NCI-H774 (cell line): ENCODE data around the gene TRPM2.

Experiments
- DNase-seq: peaks from one replicate; lab custom pipeline; 2025; lab: John Stamatoyannopoulos, UW

Gene TRPM2

GRCh38 chr21:44322621-44323325 is 30.6 kb upstream of the TRPM2 start:
- DNase-seq: no peak

GRCh38 chr21:44323591-44323990 is 29.8 kb upstream of the TRPM2 start:
- no peak for DNase-seq

GRCh38 chr21:44324106-44324853 is 29.1 kb upstream of the TRPM2 start:
- no peak for DNase-seq

GRCh38 chr21:44324854-44325107 is 28.6 kb upstream of the TRPM2 start:
- no peak for DNase-seq

- DNase-seq: no peak
Observed at GRCh38 chr21:44325386-44326271, 27.8 kb upstream of the TRPM2 start.

GRCh38 chr21:44326272-44326647 is 27.2 kb upstream of the TRPM2 start:
- DNase-seq: no peak

GRCh38 chr21:44326716-44327602 is 26.5 kb upstream of the TRPM2 start:
- DNase-seq: no peak

GRCh38 chr21:44327603-44327974 is 25.8 kb upstream of the TRPM2 start:
- DNase-seq: no peak

GRCh38 chr21:44328242-44328895 is 25.1 kb upstream of the TRPM2 start:
- DNase-seq: no peak

GRCh38 chr21:44329086-44329889 is 24.1 kb upstream of the TRPM2 start:
- DNase-seq: no peak

GRCh38 chr21:44329971-44330681 is 23.3 kb upstream of the TRPM2 start:
- no peak for DNase-seq

- no peak for DNase-seq
Observed at GRCh38 chr21:44330698-44331097, 22.7 kb upstream of the TRPM2 start.

GRCh38 chr21:44331209-44331608 is 22.2 kb upstream of the TRPM2 start:
- no peak for DNase-seq

GRCh38 chr21:44331650-44332307 is 21.6 kb upstream of the TRPM2 start:
- no peak for DNase-seq

- DNase-seq: no peak
Observed at GRCh38 chr21:44332383-44332782, 21.0 kb upstream of the TRPM2 start.

GRCh38 chr21:44332965-44333364 is 20.5 kb upstream of the TRPM2 start:
- no peak for DNase-seq

- DNase-seq: no peak
Observed at GRCh38 chr21:44333509-44334328, 19.7 kb upstream of the TRPM2 start.

GRCh38 chr21:44334329-44335030 is 18.9 kb upstream of the TRPM2 start:
- DNase-seq: no peak
